GM21381 (cell line): ENCODE results near the gene PSMD4.

Experiments
- ATAC-seq: cut with Tn5 transposase; IDR thresholded peaks from one replicate; pipeline ENCODE4 v1.9.1; 2021; ENCODE audit warnings: mild to moderate bottlenecking, moderate library complexity; ENCODE audit not compliant: unreplicated experiment

PSMD4 gene

DNA sequence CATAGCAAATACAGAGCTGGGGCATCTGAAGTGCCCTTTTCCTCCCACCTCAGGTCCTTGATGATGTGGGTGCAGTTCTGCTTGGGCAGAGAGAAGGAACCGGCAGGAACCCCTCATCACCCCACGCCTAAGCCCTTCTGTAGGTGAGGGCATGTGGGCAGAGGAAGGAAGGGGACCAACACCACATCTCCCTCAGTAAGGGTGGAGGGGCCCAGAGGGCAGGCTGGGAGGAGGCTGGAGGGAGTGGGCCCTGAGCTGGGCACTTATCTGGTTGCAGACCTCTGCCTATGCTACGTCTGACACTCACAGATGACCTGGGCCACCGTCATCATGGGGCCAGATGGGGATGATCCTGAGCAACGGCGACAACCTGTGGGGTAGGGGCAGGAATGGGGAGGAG lies 38.6 kb downstream of the PSMD4 start:
- ATAC-seq: no peak

DNA sequence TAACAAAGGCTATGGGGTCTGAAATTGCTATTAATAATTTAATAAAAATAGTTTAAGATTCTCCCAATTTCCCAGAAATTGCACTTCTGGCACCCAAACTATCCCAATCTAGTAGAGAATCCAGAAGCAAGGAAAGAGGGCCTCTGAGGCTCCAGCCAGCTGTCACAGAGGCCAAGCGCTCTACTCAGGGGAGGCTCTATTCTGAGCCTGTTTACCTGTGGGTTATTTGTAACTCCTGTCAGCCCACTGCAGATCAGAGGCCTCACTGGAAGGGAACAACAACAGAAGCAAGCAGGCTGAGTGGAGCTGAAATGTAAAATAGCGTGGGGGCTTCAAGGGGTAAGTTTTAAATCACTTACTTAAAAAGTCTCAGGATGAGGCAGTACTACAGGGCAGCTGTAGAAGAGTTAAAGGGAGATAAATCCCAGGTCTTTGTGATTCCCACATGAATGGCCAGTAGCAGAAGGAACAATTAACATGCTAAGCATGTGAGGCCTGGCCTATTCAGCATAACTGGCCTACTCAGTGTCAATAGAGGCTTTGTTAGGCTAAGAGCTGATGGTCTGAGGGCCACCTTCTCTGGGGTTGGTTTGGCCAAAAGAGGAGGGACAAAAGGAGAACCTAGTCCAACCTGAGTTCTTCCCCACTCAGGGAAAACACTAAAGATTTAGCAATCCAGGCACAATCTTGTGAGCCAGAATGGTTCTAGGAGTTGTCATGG lies 40.4 kb downstream of the PSMD4 start:
- no peak for ATAC-seq

DNA sequence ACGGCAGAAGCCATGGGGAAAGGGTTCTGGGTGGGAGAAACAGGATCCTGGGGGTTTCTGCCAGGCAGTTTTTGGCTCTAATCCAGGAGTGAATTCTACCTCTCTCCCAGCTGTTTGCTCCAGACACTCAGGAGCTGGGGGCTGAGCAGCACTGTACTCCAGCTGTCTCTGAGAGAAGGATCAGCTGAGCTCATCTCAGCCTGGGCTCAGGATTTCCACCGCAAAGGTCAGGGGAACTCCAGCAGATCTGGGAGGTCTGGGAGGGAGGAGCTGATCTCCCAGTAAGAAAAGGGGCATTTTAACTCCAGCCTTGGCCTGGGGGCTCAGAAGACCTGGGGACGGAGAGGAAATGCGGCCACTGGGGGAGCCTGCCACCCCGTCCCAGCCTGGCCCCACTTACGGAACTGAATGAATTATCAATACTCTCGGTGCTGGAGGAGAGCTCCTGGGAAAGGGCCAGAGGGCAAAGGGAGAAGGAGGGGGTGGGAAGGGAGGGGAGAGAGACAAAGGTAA lies 55.3 kb downstream of the PSMD4 start:
- no peak for ATAC-seq

DNA sequence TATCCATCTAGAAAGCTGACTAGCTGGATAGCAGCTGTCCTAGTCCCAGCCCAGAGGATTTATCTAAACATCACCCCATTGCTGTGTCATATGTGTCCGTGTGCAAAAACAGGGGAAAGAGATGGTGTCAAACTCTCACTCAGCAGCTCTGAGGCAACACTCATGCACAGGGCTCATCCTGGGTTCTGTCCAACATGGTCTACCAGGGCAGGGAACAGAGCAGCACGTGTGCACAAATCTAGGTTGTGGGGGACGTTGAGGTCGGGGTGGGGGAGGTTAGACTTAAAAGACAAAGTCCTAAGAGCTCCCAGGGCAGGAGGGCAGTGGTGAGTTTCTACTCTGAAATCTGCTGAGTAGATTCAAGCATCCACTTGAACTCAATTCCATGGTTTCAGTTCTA lies 56.5 kb downstream of the PSMD4 start:
- no peak for ATAC-seq

DNA sequence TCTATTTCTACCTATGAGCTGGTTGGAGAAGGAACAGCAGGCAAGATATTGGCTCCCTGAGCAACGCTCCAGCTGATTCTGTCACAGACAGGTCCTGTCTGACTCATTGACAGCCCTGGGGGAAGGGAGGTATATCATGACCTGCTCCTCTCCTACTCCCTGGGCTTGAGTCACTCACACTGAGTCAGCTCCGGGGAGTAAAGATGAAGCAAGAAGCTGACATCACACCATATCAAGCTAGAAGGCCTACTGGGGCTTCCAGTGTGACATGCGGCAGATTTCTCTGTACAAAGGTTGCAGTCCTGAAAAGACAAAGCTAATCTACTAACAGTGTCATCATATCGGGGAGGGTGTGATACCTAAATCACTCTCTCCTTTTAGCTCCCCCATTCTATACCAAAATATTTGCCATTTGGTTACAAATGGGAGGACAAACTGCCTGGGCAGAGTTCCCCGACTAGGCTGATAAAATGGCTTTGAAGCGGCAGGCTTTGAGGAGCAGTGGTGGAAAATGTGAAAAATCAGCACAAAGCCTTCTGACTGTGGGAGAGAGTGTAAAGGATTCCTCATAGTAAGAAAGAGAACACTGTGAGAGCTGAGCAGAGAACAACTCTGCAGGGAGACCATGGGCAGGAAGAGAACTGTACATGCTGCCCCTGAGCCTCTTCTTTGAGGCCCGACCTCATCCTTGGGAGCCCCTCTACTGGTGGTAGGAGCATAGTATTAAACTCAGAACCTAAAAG lies 57.2 kb downstream of the PSMD4 start:
- no peak for ATAC-seq

DNA sequence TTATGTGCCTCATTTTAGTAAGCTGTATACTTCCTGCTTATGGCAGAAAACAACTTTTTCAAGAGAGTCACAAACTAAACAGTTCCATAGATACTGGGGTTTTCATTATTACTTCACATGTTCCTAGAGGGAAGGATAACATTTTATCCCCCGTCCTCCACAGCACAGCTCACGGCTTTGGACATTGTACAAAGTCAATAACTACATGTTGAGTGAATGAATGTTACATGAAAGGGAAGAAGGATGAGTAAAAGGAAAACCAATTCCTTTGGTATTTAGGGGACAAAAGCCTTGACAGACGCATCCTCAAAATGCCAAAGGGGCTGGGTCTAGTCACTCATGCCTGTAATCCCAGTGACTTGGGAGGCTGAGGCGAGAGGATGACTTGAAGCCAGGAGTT lies 57.9 kb downstream of the PSMD4 start:
- ATAC-seq: no peak

DNA sequence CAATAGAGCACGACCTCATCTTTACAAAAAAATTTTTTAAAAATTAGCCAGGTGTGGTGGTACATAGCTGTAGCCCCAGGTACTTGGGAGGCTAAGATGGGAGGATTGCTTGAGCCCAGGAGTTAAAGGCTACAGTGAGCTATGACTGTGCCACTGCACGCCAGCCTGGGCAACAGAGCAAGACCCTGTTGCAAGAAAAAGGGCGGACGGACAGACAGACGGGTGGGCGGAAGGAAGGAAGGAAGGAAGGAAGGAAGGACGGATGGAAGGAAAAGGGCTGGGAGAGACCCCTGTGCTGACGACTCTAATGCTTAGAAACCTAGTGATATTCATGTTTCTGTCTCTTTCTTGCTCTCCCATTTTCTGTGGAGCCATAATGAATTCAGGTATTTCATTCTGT lies 58.3 kb downstream of the PSMD4 start:
- no peak for ATAC-seq

DNA sequence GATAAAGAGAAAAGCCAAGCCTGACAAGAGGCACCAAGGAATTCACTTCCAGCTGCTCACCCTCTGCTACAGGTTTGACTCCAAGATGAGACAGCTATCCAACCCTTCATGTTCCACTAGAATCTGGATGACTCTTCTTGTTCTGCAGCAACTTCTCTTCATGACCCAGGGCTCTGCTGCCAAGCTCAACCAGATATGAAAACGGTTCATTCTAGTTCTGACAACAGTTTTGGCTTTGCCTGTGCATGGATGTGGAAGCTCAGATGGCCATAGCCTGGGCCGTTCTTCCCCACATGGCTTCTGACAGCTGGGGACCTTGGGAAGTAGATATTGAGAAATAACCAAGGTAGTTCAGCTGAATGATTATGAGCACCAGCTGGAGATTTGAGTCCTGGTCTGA lies 59.0 kb downstream of the PSMD4 start:
- no peak for ATAC-seq

DNA sequence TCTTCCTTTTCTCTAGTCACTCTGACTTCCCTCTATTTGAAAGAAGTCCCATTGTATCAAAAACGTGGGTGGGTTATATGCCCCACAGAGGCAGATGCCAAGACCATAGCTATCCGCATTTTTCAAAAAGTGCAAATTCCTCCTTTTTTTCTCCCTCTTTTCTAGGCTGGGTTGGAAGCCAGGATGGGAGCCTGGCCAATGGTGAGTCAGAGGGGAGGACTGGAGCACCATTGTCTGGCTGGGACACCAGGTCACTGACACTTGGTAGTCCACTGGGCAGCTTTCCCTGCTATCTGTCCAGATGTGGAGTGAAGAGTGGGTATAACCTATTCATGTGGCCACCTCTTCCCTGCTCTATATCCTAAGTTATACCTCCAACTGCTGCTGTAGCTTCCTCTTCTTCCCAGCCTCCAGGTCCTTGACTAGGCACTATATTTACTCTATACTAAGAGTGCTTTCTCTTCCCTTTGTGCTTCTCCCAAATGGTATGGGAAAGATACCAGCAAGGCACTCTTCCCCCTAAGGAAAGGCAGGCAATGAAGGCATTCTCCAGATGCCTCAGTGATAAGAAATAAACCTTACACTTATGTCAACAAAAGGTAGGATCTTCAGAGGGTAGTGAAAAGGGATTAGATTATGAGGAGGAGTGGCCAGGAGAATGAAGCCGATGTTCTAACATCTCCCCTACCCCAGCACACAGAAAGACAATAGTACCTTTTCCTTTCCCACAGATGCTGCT lies 59.8 kb downstream of the PSMD4 start:
- ATAC-seq: no peak

DNA sequence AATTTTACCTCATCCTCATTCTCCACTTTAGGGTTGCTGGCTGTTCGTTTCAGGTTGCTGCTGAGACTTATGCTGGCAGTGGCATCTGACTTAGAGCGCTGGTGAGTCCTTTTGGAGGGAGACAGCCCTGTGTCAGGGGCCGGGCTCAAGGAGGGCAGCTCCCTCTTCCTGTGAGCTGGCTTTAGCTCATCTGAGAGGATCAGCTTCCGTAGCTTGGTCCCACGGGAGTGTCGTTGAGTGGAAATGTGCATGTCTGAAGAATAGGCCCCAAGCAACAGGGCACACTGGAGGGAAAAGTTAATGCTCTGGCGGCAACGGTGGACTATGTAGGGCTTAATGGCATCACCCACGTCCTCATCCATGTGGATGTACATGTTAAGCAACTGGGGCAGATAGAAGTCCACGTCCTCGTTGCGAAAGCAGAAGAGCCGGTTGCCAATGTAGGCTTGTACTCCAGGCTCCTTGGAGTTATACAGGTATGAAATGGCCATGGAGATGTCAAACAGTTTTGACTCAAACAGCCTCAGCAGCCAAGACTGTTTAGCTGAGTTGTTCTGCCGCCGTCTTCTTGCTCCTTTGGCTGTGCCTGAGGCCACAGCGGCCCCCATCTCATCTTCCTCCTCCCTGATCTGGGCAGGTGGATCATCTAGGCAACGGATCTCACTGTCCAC lies 61.2 kb downstream of the PSMD4 start:
- ATAC-seq: no peak
